22Rv1 (cell line): Measurements from ENCODE around the gene STRAP.

Source experiments
- H3K27ac ChIP-seq: fragments of 450-650 bp; 2 replicates; pipeline ENCODE4 v1.5.1; 2017
- CTCF ChIP-seq: fragments of 450-650 bp; IDR thresholded peaks from 2 replicates; pipeline ENCODE4 v1.5.1; 2017; ENCODE audit warnings: mild to moderate bottlenecking
- ZFX ChIP-seq: fragments of 450-650 bp; IDR thresholded peaks from 2 replicates; pipeline ENCODE4 v1.6.1; 2017; ENCODE audit warnings: antibody characterized with exemption, borderline replicate concordance

Gene STRAP

GRCh38 chr12:15882118-15882971 lies at the start of gene STRAP:
TSS of gene STRAP (plus strand) at chr12:15882387. CDS start at chr12:15882708, 321 bp downstream.
- peak within 1 kb of the TSS; percentile 93 for H3K27ac ChIP-seq

GRCh38 chr12:15834575-15834974 lies 47.6 kb upstream of the STRAP start:
- no peak for TF ChIP-seq ZFX
- TF ChIP-seq CTCF: no peak
- no peak overlapping the region for H3K27ac ChIP-seq

More at GRCh38 chr12:15882118-15882971, at the start of gene STRAP:
- TF ChIP-seq CTCF: no peak
- TF ChIP-seq ZFX: no peak

DNA sequence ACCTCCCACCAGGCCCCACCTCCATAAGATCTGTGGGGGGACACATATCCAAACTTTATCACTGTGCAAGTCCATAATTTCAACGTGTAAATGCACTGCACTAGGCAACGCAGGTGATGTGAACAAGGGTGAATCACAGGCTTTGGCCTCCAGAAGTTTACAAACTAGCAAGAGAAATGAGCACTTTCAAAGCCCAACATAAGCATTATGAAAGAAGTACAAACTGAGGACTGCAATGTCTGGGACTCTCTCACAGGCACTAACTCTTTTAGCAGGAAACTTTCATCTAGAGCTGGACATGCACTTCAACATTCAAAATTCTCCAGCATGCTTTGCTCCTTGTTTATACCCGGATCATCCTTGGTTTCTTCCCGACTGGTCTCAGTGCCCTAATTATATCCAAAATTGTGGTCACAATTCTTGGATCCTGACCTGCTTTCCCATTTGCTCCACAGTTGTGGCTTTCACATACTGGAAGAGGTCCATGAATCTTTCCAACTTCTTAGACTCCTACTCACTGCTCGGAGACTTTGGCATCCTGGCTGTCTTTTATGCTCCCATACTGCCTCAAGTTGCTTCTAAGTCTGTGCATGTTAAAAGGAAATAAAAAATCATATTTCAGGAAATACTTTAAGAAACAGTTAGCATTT lies 44.9 kb upstream of the STRAP start:
- no peak overlapping the region for H3K27ac ChIP-seq
- TF ChIP-seq CTCF: no peak
- no peak for TF ChIP-seq ZFX

DNA sequence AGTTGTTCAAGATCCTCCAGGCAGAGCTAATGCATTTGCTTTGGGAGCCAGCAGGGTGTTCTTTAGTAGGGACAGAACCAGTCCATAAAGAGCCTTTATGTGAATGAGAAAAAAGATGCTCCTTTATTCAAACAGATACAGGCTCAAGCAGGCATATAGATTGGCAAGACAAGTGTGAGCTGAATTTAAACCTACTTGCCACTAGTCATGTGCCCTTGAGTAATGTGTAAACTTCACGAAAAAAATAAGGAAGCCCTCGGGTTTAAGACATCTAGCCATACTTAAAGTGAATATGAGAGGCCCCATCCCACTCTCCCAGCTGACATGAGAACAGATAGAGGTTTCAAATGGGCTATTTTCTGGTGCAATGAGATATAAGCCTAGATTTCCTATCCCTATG lies 43.1 kb upstream of the STRAP start:
- no peak for TF ChIP-seq CTCF
- no peak for TF ChIP-seq ZFX
- no peak overlapping the region for H3K27ac ChIP-seq

- H3K27ac ChIP-seq: no peak overlapping the region
- TF ChIP-seq ZFX: no peak
- TF ChIP-seq CTCF: no peak
Observed at GRCh38 chr12:15839682-15840081, 42.5 kb upstream of the STRAP start.

GRCh38 chr12:15842108-15842507 lies 40.1 kb upstream of the STRAP start:
- TF ChIP-seq CTCF: no peak
- TF ChIP-seq ZFX: no peak
- H3K27ac ChIP-seq: no peak overlapping the region

DNA sequence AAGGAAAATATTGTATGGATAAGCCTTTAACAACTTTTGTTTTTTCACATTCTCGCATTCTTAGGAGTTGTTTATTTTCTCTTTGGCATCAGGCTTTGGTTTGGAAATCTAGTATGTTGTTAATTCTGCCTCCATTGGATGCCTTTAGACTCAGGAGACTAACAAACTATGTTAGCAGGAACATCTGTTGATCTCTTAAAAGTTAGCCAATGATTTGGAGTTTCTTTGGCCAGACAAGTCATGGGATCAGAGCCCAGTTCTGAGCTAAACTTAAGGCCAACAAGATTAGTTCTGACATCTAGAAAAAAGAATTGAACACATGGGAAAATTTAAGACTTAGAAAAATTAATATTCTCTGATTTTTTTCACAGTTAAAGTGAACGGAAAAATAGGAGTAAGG lies 35.3 kb upstream of the STRAP start:
- TF ChIP-seq CTCF (no peak), ZFX (no peak)

More for the DNA sequence above, 35.3 kb upstream of the STRAP start:
- no peak overlapping the region for H3K27ac ChIP-seq
